ENCODE results near the gene CAST.

DNA sequence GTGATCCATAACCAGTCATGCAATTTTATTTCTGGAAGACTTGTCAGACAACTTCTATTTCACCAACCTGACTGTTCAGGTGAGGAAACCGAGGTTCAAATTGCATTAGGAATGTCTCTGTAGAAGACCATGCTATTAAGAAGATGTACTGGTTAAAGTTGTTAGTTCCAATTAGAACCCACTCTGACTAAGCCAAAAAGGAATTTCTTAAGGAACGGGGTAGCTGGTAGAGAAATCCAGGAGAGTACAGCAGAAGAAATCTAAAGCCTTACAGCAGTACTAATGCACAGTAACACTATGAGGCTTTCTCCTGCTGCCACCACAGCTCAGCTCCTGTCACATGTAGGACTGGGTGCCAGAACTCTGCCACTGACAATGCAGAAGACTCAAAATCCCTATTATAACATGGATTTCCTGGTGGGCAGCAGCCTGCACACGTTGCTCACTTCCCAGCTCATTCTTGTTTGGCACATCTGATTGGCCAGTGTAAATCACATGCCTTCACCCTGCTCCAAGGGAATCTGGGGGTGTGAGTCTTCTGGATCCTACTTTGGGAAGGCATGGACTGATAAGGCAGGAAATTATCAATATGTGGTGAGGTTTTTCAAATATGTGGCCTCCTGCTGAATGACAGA lies 37.1 kb downstream of the CAST start:
- TF ChIP-seq YY1 (tag by site-specific recombination; IDR thresholded peaks at IDR 0.05) (no peak), REPIN1 (tag by site-specific recombination; IDR thresholded peaks at IDR 0.05; ENCODE audit: low read depth) (no peak)
- TF ChIP-seq, protein P1, sequence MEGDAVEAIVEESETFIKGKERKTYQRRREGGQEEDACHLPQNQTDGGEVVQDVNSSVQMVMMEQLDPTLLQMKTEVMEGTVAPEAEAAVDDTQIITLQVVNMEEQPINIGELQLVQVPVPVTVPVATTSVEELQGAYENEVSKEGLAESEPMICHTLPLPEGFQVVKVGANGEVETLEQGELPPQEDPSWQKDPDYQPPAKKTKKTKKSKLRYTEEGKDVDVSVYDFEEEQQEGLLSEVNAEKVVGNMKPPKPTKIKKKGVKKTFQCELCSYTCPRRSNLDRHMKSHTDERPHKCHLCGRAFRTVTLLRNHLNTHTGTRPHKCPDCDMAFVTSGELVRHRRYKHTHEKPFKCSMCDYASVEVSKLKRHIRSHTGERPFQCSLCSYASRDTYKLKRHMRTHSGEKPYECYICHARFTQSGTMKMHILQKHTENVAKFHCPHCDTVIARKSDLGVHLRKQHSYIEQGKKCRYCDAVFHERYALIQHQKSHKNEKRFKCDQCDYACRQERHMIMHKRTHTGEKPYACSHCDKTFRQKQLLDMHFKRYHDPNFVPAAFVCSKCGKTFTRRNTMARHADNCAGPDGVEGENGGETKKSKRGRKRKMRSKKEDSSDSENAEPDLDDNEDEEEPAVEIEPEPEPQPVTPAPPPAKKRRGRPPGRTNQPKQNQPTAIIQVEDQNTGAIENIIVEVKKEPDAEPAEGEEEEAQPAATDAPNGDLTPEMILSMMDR (tag by site-specific recombination; IDR thresholded peaks at IDR 0.05): no peak

Measured in HEK293 (cell line).